Brain microvascular endothelial cell (primary cell): ENCODE results near the gene TRABD2B.

Source experiments
- DNase-seq: peaks from one replicate; pipeline ENCODE4 v3.0.0-alpha.2; 2020
- H3K27ac ChIP-seq: fragments of 250-450 bp; sonication (Bioruptor Pico); 2 replicates; pipeline ENCODE4 v1.5.1; 2020; ENCODE audit warnings: mild to moderate bottlenecking, moderate library complexity
- H3K27me3 ChIP-seq: fragments of 250-450 bp; sonication (Bioruptor Pico); replicated peaks from 2 replicates; pipeline ENCODE4 v1.5.1; 2020; ENCODE audit warnings: mild to moderate bottlenecking
- H3K36me3 ChIP-seq: fragments of 250-450 bp; sonication (Bioruptor Pico); replicated peaks from 2 replicates; pipeline ENCODE4 v1.5.1; 2020; ENCODE audit warnings: mild to moderate bottlenecking
- H3K4me3 ChIP-seq: 2 replicates; pipeline ENCODE4 v1.5.1; 2011; ENCODE audit warnings: low read depth, mild to moderate bottlenecking, control low read depth, low read length, moderate library complexity
- CTCF ChIP-seq: IDR thresholded peaks from 2 replicates; pipeline ENCODE4 v1.5.1; 2011; ENCODE audit warnings: low read depth, mild to moderate bottlenecking, moderate library complexity, low read length, control low read depth, inconsistent platforms; ENCODE audit errors: missing control alignments
- in situ Hi-C: cut with HindIII; loops from 2 replicates; pipeline ENCODE4 v1.10.0; 2017; ENCODE audit warnings: low sequenced_read_pairs, low pct_ligation_motif_present

Gene TRABD2B

GRCh38 chr1:48018799-48019198, 21.6 kb upstream of the TRABD2B start:
- H3K4me3 ChIP-seq, result no peak overlapping the region
- in situ Hi-C loops, result no loop called here

GRCh38 chr1:48017716-48018115, 20.5 kb upstream of the TRABD2B start:
- TF ChIP-seq CTCF, result no peak
- Histone ChIP-seq H3K36me3 (no peaks in the 10 kb centered on the region), H3K27me3 (no peaks in the 10 kb centered on the region), H3K4me3 (no peak overlapping the region), H3K27ac (no peak overlapping the region)
- peak; percentile 34 for DNase-seq
- in situ Hi-C loops, result no loop called here

More at GRCh38 chr1:48018799-48019198, 21.6 kb upstream of the TRABD2B start:
- Histone ChIP-seq H3K27ac (no peak overlapping the region), H3K27me3 (no peaks in the 10 kb centered on the region), H3K36me3 (no peaks in the 10 kb centered on the region)
- no peak for DNase-seq
- TF ChIP-seq CTCF, result no peak

- DNase-seq, result no peak
- in situ Hi-C loops, result no loop called here
- H3K36me3 ChIP-seq, result no peaks in the 10 kb centered on the region
- TF ChIP-seq CTCF, result no peak
- no peaks in the 10 kb centered on the region for H3K27me3 ChIP-seq
- no peak overlapping the region for H3K27ac ChIP-seq
- no peak overlapping the region for H3K4me3 ChIP-seq
Measured at GRCh38 chr1:48016515-48016914, 19.3 kb upstream of the TRABD2B start.

GRCh38 chr1:48013270-48013669, 16.1 kb upstream of the TRABD2B start:
- in situ Hi-C loops, result no loop called here
- Histone ChIP-seq H3K4me3 (no peak overlapping the region), H3K27ac (no peak overlapping the region)

GRCh38 chr1:48007047-48007446, 9.9 kb upstream of the TRABD2B start:
- TF ChIP-seq CTCF, result no peak
- H3K27me3 ChIP-seq, result no peaks in the 10 kb centered on the region
- H3K27ac ChIP-seq, result no peak overlapping the region
- H3K4me3 ChIP-seq, result no peak overlapping the region
- H3K36me3 ChIP-seq, result no peaks in the 10 kb centered on the region
- DNase-seq, result peak; percentile 56
- in situ Hi-C loops, result no loop called here

More at GRCh38 chr1:48013270-48013669, 16.1 kb upstream of the TRABD2B start:
- Histone ChIP-seq H3K27me3 (no peaks in the 10 kb centered on the region), H3K36me3 (no peaks in the 10 kb centered on the region)
- TF ChIP-seq CTCF, result no peak
- DNase-seq, result no peak

- DNase-seq, result no peak
- no peak for TF ChIP-seq CTCF
- no peak overlapping the region for H3K27ac ChIP-seq
- H3K36me3 ChIP-seq, result no peaks in the 10 kb centered on the region
- in situ Hi-C loops, result no loop called here
- no peaks in the 10 kb centered on the region for H3K27me3 ChIP-seq
- H3K4me3 ChIP-seq, result no peak overlapping the region
Measured at GRCh38 chr1:48006264-48006663, 9.1 kb upstream of the TRABD2B start.
